Measurements from ENCODE around the gene CCDC51. TPM values are rescaled to one million over a fixed set of nuclear protein-coding genes. Genes with fewer than 3 reads are reported as not detected.

Gene CCDC51
- total and polyA plus RNA-seq, 2 donors (not counting 3 experiments of a cell fraction or from before 2014, with no cell fraction given), result 11.2 to 11.3 TPM

DNA sequence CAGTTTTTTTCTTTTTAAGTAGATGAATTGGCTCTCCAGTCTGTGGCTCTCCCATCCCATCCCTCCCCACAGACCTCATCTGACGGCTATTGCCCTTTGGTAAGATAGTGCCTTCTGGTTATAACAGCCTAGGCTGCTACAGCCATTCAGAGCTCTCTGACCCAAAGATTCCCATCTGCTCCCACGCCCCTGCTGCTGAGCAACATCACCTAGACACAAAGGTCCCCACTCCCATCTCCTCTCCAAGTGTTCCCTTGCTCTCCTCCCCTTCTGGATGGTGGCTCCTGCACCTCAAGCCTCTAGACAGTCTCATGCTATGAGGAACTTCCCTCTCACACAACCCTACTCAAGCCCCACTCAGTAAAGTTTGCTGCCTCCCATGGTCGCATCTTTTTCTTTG lies 44.2 kb downstream of the CCDC51 start:
- DNase-seq (ENCODE audit: low read depth, low spot score), result no peak
- H3K79me2 ChIP-seq (ENCODE audit: control insufficient read depth, insufficient read depth, low read length), result no peaks in the 10 kb centered on the region
- peaks cover 7 to 18% of the 10 kb centered on the region in 2 experiments for H3K27me3 ChIP-seq (ENCODE audit: control insufficient read depth in 2 of 2, insufficient read depth in 2 of 2, low read length in 2 of 2)
- POLR2A ChIA-PET, result interaction anchor here (0.6 kb wide), 1 partner anchor 156 kb away, joined by 3 read pairs; no protein-coding TSS in a partner anchor
- intact Hi-C loops (cut with micrococcal nuclease), result no loop called here
- no peak overlapping the region for H2AFZ ChIP-seq (ENCODE audit: low read depth, low read length)
- dilution Hi-C loops (cut with MboI; ENCODE audit: extremely low pct_ligation_motif_present, low sequenced_read_pairs), result no loop called here
- no peaks in the 10 kb centered on the region for H3K9me1 ChIP-seq (replicated peaks; ENCODE audit: control insufficient read depth, extremely low read depth, insufficient read depth, low read length)
- no peaks in the 10 kb centered on the region for H3K4me1 ChIP-seq (ENCODE audit: control insufficient read depth, extremely low read depth, insufficient read depth, low read length)
- H3K9ac ChIP-seq (replicated peaks; ENCODE audit: extremely low read depth, insufficient read depth, low read length), result no peak overlapping the region
- H3K4me2 ChIP-seq (ENCODE audit: insufficient read depth, low read length), result no peak overlapping the region
- CTCF ChIA-PET, result interaction anchor here (2.3 kb wide), 1 partner anchor 40 kb away, joined by 16 read pairs; no protein-coding TSS in a partner anchor
- H3K27ac ChIP-seq (ENCODE audit: insufficient read depth, low read depth, low read length), result no peak overlapping the region
- no peak overlapping the region for H3K4me3 ChIP-seq (replicated peaks in 1 of 3; ENCODE audit: insufficient read depth in 1 of 3, low read depth in 1 of 3, low read length in 3 of 3)
- BruUV-seq (replicated peaks), result no TSS peak
- H3K36me3 ChIP-seq (ENCODE audit: control insufficient read depth in 2 of 2, extremely low read depth in 1 of 2, insufficient read depth in 2 of 2, low read length in 2 of 2), result no peaks in the 10 kb centered on the region
- FAIRE-seq, result no peak
- no peaks in the 10 kb centered on the region for H4K20me1 ChIP-seq (replicated peaks; ENCODE audit: control insufficient read depth, extremely low read depth, insufficient read depth, low read length)
- no peaks in the 10 kb centered on the region for H3K9me3 ChIP-seq (replicated peaks; ENCODE audit: control insufficient read depth, insufficient read depth, low read length)
- no peak for TF ChIP-seq MYC (IDR thresholded peaks at IDR 0.05; ENCODE audit: low read depth, low read length)
- TF ChIP-seq POLR2AphosphoS5 (IDR thresholded peaks at IDR 0.05; ENCODE audit: insufficient read depth, low read depth, low read length), result no peak
- no peak for TF ChIP-seq GATA2 (IDR thresholded peaks at IDR 0.05; ENCODE audit: insufficient read depth, insufficient read length, low read depth, low read length)
- no peak for TF ChIP-seq JUN (IDR thresholded peaks at IDR 0.05; ENCODE audit: borderline replicate concordance, insufficient read depth, insufficient read length, low read depth)
- no peak for TF ChIP-seq EZH2 (IDR thresholded peaks at IDR 0.05; ENCODE audit: borderline replicate concordance, low read depth, low read length, severe bottlenecking)
- TF ChIP-seq FOS (IDR thresholded peaks at IDR 0.05; ENCODE audit: borderline replicate concordance, insufficient read depth, low read length), result no peak

DNA sequence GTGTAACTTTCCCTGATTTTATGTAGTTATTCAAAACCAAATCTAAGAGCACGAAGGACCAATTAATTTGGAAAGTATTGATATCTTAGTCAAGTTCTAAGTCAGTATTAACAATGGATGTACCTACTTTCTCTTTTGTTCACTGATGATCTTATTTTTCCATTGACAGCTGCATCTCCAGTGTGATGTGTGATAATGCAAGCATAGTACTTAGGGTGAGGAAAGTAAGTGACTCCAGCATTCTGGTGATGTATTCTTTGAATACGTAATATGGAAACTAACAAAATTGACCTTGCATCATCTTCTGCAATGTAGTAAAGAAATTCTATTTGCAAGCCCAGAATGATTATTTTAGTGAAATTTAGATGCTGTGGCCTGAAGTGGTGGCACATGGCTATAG lies 45.5 kb downstream of the CCDC51 start:
- CTCF ChIA-PET, result interaction anchor here (3.4 kb wide), 1 partner anchor 42 kb away, joined by 25 read pairs; no protein-coding TSS in a partner anchor
- FAIRE-seq (no peak), DNase-seq (ENCODE audit: low read depth, low spot score) (no peak)
- dilution Hi-C loops (cut with MboI; ENCODE audit: extremely low pct_ligation_motif_present, low sequenced_read_pairs) (no loop called here), intact Hi-C loops (cut with micrococcal nuclease) (no loop called here)
- no peaks in the 10 kb centered on the region for H3K36me3 ChIP-seq (ENCODE audit: control insufficient read depth in 2 of 2, extremely low read depth in 1 of 2, insufficient read depth in 2 of 2, low read length in 2 of 2)
- H3K9me1 ChIP-seq (replicated peaks; ENCODE audit: control insufficient read depth, extremely low read depth, insufficient read depth, low read length), result no peaks in the 10 kb centered on the region
- no peak overlapping the region for H3K4me2 ChIP-seq (ENCODE audit: insufficient read depth, low read length)
- POLR2A ChIA-PET, result no interaction called here
- TF ChIP-seq FOS (IDR thresholded peaks at IDR 0.05; ENCODE audit: borderline replicate concordance, insufficient read depth, low read length) (no peak), EZH2 (IDR thresholded peaks at IDR 0.05; ENCODE audit: borderline replicate concordance, low read depth, low read length, severe bottlenecking) (no peak), POLR2AphosphoS5 (IDR thresholded peaks at IDR 0.05; ENCODE audit: insufficient read depth, low read depth, low read length) (no peak), MYC (IDR thresholded peaks at IDR 0.05; ENCODE audit: low read depth, low read length) (no peak), JUN (IDR thresholded peaks at IDR 0.05; ENCODE audit: borderline replicate concordance, insufficient read depth, insufficient read length, low read depth) (no peak), GATA2 (IDR thresholded peaks at IDR 0.05; ENCODE audit: insufficient read depth, insufficient read length, low read depth, low read length) (no peak), POLR2A (IDR thresholded peaks at IDR 0.05; ENCODE audit: low read depth, low read length) (no peak)
- TF ChIP-seq, protein P1, sequence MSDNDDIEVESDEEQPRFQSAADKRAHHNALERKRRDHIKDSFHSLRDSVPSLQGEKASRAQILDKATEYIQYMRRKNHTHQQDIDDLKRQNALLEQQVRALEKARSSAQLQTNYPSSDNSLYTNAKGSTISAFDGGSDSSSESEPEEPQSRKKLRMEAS (IDR thresholded peaks at IDR 0.05; ENCODE audit: insufficient read depth, insufficient read length), result no peak
- TF ChIP-seq, protein P2, sequence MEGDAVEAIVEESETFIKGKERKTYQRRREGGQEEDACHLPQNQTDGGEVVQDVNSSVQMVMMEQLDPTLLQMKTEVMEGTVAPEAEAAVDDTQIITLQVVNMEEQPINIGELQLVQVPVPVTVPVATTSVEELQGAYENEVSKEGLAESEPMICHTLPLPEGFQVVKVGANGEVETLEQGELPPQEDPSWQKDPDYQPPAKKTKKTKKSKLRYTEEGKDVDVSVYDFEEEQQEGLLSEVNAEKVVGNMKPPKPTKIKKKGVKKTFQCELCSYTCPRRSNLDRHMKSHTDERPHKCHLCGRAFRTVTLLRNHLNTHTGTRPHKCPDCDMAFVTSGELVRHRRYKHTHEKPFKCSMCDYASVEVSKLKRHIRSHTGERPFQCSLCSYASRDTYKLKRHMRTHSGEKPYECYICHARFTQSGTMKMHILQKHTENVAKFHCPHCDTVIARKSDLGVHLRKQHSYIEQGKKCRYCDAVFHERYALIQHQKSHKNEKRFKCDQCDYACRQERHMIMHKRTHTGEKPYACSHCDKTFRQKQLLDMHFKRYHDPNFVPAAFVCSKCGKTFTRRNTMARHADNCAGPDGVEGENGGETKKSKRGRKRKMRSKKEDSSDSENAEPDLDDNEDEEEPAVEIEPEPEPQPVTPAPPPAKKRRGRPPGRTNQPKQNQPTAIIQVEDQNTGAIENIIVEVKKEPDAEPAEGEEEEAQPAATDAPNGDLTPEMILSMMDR (IDR thresholded peaks at IDR 0.05; ENCODE audit: extremely low read depth in 1 of 2, insufficient read depth in 1 of 2, low read depth in 1 of 2, low read length in 2 of 2), result no peak
- no peak overlapping the region for H2AFZ ChIP-seq (ENCODE audit: low read depth, low read length)
- no peak overlapping the region for H3K4me3 ChIP-seq (replicated peaks in 1 of 3; ENCODE audit: insufficient read depth in 1 of 3, low read depth in 1 of 3, low read length in 3 of 3)
- H3K4me1 ChIP-seq (ENCODE audit: control insufficient read depth, extremely low read depth, insufficient read depth, low read length), result no peaks in the 10 kb centered on the region
- no peaks in the 10 kb centered on the region for H3K9me3 ChIP-seq (replicated peaks; ENCODE audit: control insufficient read depth, insufficient read depth, low read length)
- no peaks in the 10 kb centered on the region for H4K20me1 ChIP-seq (replicated peaks; ENCODE audit: control insufficient read depth, extremely low read depth, insufficient read depth, low read length)
- H3K27me3 ChIP-seq (ENCODE audit: control insufficient read depth in 2 of 2, insufficient read depth in 2 of 2, low read length in 2 of 2), result peaks cover 10 to 18% of the 10 kb centered on the region in 2 experiments
- BruUV-seq (replicated peaks), result no TSS peak
- no peaks in the 10 kb centered on the region for H3K79me2 ChIP-seq (ENCODE audit: control insufficient read depth, insufficient read depth, low read length)
- H3K27ac ChIP-seq (ENCODE audit: insufficient read depth, low read depth, low read length), result no peak overlapping the region
- no peak overlapping the region for H3K9ac ChIP-seq (replicated peaks; ENCODE audit: extremely low read depth, insufficient read depth, low read length)
